Fibroblast of pulmonary artery (primary cell): ENCODE results near the gene ATP6V0E2.
"Not testable (repeated sequence)": the region's sequence is repeated elsewhere in the genome, so short reads cannot be mapped to it uniquely, and the experiment has no call there.

Experiments used
- DNase-seq: peaks from one replicate; pipeline ENCODE4 v3.0.0-alpha.2; 2010; ENCODE audit warnings: low read depth
- H3K4me3 ChIP-seq: replicated peaks from 2 replicates; pipeline ENCODE4 v1.5.1; 2011; ENCODE audit warnings: low read depth, mild to moderate bottlenecking, control low read depth, low read length, moderate library complexity
- TF ChIP-seq, protein P1 (sequence below): IDR thresholded peaks from 2 replicates; pipeline ENCODE4 v1.5.1; 2011; ENCODE audit warnings: mild to moderate bottlenecking, control low read depth, low read length, inconsistent platforms; ENCODE audit errors: missing control alignments

ATP6V0E2 gene

DNA sequence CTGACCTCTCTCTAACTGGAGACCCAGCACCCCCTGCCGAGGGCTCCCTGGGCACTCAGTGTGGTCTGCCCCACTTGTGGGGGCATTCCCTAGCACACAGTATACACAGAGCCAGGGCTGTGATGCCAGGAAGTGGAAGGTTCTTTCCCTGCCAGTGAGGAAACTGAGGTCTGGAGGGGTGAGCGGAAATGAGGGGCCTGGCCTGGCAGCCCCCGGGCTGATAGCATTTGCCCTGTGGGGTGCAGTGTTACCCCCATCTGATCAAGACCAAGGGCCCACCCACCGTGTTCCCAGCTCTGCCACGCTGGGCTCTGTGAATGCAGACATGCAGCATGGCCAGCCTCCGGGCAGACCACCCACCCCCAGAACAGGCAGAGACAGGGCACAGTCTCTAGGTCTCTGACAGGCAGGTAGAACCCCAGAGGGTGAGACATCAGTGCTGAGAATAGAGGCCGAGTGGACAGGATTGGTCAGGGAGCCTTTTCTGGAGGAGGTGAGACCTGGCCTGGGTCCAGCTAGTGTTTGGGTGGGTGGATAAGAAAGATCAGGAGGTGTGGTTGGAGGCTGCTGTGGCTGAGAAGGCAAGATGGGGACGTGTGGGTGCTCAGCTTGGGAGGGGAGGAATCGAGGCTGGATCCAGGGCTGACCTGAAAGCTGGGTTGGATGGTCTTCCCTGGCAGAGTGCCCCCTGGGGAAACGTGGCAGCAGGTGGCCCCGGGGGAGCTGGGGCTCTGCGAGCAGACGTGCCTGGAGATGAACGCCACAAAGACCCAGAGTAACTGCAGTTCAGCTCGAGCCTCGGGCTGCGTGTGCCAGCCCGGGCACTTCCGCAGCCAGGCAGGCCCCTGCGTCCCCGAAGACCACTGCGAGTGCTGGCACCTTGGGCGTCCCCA lies 46.4 kb upstream of the ATP6V0E2 start:
- TF ChIP-seq, protein P1, sequence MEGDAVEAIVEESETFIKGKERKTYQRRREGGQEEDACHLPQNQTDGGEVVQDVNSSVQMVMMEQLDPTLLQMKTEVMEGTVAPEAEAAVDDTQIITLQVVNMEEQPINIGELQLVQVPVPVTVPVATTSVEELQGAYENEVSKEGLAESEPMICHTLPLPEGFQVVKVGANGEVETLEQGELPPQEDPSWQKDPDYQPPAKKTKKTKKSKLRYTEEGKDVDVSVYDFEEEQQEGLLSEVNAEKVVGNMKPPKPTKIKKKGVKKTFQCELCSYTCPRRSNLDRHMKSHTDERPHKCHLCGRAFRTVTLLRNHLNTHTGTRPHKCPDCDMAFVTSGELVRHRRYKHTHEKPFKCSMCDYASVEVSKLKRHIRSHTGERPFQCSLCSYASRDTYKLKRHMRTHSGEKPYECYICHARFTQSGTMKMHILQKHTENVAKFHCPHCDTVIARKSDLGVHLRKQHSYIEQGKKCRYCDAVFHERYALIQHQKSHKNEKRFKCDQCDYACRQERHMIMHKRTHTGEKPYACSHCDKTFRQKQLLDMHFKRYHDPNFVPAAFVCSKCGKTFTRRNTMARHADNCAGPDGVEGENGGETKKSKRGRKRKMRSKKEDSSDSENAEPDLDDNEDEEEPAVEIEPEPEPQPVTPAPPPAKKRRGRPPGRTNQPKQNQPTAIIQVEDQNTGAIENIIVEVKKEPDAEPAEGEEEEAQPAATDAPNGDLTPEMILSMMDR = no peak
- H3K4me3 ChIP-seq = no peak overlapping the region
- DNase-seq = no peak

DNA sequence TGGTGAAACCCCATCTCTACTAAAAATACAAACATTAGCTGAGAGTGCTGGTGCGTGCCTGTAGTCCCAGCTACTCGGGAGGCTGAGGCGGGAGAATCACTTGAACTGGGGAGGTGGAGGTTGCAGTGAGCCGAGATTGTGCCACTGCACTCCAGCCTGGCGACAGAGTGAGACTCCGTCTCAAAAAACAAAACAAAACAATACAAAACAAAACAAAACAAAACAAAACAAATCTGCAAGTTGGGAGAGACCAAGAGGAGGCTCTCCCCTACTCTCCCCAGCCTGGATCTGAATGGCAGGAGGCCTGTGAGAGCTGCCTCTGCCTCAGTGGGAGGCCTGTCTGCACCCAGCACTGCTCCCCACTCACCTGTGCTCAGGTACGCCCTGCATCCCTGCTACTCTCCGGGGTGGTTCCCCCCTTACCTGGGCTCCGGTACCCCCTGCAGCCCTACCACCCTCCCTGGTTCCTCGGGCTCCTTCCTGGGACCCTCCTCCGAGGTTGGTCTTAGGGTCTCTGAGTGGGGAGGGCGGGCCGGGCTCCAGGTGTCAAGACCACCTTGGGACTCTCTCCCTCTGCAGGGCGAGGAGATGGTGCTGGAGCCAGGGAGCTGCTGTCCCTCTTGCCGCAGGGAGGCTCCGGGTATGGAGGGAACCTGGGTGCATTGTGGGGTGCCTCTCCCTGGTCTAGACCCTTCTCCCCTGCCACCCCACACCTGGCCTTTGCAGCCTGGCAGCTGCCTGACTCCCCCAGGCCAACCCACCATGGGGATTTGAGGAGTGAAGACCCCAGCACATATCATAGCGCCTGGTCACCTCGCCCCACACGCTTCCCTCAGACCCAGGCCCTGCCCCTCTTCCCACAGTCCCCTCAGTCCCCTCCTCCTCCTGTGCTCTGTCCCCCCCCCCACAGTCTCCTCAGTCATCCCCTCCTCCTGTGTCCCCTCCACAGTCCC lies 45.1 kb upstream of the ATP6V0E2 start:
- H3K4me3 ChIP-seq = no peak overlapping the region
- TF ChIP-seq, protein P1 = no peak
- DNase-seq = no peak

DNA sequence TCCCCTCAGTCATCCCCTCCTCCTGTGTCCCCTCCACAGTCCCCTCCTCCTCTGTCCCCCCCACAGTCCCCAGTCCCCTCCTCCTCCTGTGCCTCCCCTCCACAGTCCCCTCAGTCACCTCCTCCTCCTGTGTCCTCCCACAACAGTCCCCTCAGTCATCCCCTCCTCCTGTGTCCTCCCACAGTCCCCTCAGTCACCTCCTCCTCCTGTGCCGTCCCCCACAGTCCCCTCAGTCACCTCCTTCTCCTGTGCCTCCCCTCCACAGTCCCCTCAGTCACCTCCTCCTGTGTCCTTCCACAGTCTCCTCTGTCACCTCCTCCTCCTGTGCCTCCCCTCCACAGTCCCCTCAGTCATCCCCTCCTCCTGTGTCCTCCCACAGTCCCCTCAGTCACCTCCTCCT lies 43.2 kb upstream of the ATP6V0E2 start:
- DNase-seq, H3K4me3 ChIP-seq: not testable (repeated sequence)

DNA sequence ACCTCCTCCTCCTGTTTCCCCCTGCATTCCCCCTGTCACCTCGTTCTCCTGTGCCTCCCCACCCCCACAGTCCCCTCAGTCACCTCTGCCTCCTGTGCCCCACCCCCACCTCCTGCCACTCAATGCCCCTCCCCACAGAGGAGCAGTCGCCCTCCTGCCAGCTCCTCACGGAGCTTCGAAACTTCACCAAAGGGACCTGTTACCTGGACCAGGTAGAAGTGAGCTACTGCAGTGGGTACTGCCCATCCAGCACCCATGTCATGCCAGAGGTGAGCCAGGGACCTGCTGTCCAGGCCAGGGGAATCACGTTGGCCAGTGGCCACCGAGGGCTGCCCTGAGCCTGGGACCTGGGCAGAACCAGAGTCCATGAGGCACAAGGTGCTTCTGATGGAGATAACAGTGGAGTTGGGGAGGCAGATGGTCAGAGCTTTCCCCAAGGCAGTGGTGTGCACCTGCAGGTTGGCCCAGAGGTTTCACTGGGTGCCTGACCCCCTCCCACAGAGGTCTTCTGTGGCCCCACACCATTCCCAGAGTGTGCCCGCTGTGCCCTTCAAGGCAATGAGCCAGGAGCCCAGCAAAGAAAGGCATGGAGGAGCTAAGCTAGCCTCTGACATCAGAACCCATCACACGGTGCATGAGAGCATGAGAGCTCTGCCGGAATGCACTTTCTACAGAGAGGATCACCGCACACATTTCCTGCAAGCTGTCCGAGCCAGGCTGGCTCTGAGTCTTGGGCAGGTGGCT lies 42.6 kb upstream of the ATP6V0E2 start:
- TF ChIP-seq, protein P1 = no peak
- H3K4me3 ChIP-seq = no peak overlapping the region
- DNase-seq = no peak

DNA sequence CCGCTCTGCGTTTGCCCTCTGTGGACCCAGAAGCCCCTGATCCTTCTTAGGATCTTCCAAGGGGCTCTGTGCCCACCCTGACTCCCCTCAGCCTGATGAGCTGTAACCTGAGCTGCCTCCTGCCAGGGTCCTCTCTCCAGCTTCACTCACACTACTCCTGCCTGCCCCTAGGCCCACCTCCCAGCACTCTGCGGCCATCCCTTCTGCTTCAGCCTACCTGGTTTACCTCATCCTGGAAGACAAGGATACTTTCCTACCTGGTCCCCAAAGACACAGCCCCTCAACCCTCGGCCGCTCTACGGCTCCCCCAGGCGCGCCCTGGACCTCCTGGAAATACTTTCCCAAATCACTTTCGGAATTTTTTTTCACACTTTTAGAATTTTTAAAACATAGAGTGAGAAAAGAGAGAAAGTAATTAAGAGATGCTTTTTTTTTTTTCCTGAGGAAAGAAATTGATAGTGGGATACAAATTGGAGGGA lies 42.0 kb upstream of the ATP6V0E2 start:
- no peak overlapping the region for H3K4me3 ChIP-seq
- TF ChIP-seq, protein P1 = no peak

DNA sequence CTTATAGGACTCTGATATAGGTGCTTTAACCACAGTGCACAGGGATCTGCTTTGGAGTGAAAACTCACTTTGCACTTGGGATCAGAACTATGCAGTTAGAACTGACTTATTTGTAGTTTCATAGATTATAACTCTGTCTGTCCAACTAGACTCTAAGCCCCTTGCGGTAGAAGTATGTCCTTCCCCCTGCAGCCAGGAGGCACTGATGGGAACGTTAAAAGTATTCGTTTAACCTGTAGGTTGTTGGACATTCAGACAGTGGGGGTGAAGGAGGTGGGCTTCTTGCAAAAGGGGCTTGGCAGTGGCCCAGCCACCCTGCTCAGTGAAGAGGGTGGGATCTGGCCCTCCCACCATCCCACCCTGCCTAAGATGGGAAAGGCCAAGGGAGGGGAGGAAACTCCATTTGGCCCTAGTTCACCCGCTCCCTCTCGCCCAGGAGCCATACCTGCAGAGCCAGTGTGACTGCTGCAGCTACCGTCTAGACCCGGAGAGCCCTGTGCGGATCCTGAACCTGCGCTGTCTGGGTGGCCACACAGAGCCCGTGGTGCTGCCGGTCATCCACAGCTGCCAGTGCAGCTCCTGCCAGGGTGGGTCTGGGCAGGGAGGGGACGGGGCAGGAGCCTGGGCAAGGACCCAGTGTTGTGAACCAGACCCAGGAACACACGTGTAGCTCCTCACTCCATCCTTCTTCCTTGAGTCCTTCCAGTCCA lies 41.3 kb upstream of the ATP6V0E2 start:
- no peak for DNase-seq
- TF ChIP-seq, protein P1 = peak; percentile 6
- no peak overlapping the region for H3K4me3 ChIP-seq

More for the DNA sequence above, 42.0 kb upstream of the ATP6V0E2 start:
- DNase-seq = no peak
